Testis (tissue), 3 donors: Measurements from ENCODE around the gene ARHGEF40. TPM values are rescaled to one million over a fixed set of nuclear protein-coding genes. Genes with fewer than 3 reads are reported as not detected.

Source experiments
- DNase-seq: peaks from one replicate; pipeline ENCODE4 v3.0.0-alpha.2; 2019
- H3K27ac ChIP-seq, 2 donors: fragments of 200-600 bp; sonication (generic); one replicate each; pipeline ENCODE4 v1.5.1; 2019
- H3K27me3 ChIP-seq: fragments of 200-600 bp; sonication (generic); one replicate; pipeline ENCODE4 v1.5.1; 2019
- H3K36me3 ChIP-seq: fragments of 200-600 bp; sonication (generic); one replicate; pipeline ENCODE4 v1.5.1; 2017; ENCODE audit warnings: low read depth; ENCODE audit errors: missing control alignments
- H3K4me1 ChIP-seq: fragments of 200-600 bp; sonication (generic); one replicate; pipeline ENCODE4 v1.5.1; 2019
- H3K4me3 ChIP-seq, 2 donors: fragments of 200-600 bp; sonication (generic); one replicate each; pipeline ENCODE4 v1.5.1; 2017 to 2019
- H3K9me3 ChIP-seq: fragments of 200-600 bp; sonication (generic); one replicate; pipeline ENCODE4 v1.5.1; 2017
- POLR2A ChIP-seq: fragments of 450-650 bp; IDR thresholded peaks from one replicate; pipeline ENCODE4 v1.6.1; 2017; ENCODE audit warnings: antibody characterized with exemption, mild to moderate bottlenecking, moderate library complexity
- WGBS, 2 donors: methylation state at CpG; one replicate each; pipeline ENCODE4 v1.1.5; 2018; 5-methylcytosine and 5-hydroxymethylcytosine counted together
- intact Hi-C: fragments of 100-400 bp; cut with DNase I; formaldehyde crosslinking; loops from one replicate; pipeline ENCODE4 v1.15.1; 2023; ENCODE audit warnings: low total_unique reads
- polyA plus RNA-seq: library from polyadenylated mRNA; stranded (reverse); fragments of 350-450 nt; fragmentation: Illumina TruSeq; extraction: RNeasy Lipid Tissue Mini Kit (QIAGEN cat#74804); gene quantifications from one replicate; pipeline ENCODE4 v1.2.3, GENCODE V29; 2014; ENCODE audit warnings: low read depth, low replicate concordance; ENCODE audit not compliant: insufficient read depth
- total RNA-seq, 2 donors: library from RNA; depleted of rRNA; stranded (reverse); fragments of >200 nt; gene quantifications; one replicate each; pipeline ENCODE4 v1.2.3, GENCODE V29; 2016
- TF ChIP-seq, protein P1 (sequence below), 3 experiments: fragments of 450-650 bp in 2 of 3; fragments of 200-600 bp in 1 of 3; sonication (generic) in 1 of 3; IDR thresholded peaks; one replicate each; pipeline ENCODE4 v1.5.1; 2016 to 2019; ENCODE audit warnings: antibody characterized with exemption in 3 of 3, mild to moderate bottlenecking in 2 of 3, moderate library complexity in 1 of 3

ARHGEF40 gene
- total and polyA plus RNA-seq, 3 donors from 2014 or later: 22.0 to 36.9 (median 30.5) TPM

DNA sequence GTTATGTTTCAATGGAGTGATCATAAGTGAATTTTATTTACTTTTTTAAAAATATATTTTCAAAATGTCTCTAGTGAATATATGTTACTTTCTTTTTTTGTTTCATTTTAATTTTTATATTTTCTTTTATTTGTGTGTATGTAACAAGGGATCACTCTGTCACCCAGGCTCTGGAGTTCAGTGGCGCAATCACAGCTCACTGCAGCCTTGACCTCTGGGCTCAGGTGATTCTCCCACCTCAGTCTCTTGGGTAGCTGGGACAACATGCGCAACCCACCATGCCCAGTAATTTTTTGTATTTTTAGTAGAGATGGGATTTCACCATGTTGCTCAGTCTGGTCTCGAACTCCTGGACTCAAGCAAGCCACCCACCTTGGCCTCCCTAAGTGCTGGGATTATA, 48.8 kb downstream of the ARHGEF40 start:
- Histone ChIP-seq H3K9me3 (no peaks in the 10 kb centered on the region), H3K36me3 (no peaks in the 10 kb centered on the region), H3K27ac (no peak overlapping the region), H3K4me3 (no peak overlapping the region), H3K4me1 (no peaks in the 10 kb centered on the region), H3K27me3 (no peaks in the 10 kb centered on the region)
- WGBS, 2 donors: 94 to 96% methylated on average over 3 of the region's 3 CpGs
- DNase-seq: no peak
- intact Hi-C loops: no loop called here
- TF ChIP-seq POLR2A: no peak

DNA sequence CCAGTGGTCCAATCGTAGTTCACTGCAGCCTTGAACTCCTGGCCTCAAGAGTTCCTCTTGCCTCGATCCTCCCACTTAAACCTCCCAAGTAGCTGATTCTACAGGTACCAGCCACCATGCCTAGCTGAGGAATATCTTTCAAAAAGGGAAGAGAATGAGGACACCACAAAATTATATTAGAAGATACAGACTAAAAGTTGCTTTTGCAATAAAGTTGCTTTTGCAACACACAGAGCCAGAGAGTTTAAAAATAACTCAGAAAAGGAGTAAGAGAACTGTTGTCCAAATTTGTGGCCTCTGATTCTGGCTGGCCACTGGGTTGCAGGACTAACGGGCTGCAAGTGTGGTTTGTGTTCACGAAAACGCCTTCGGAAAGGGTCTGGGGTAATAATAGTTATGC, 50.6 kb downstream of the ARHGEF40 start:
- no peaks in the 10 kb centered on the region for H3K9me3 ChIP-seq
- WGBS, 2 donors: 50 to 59% methylated on average over 6 of the region's 6 CpGs
- DNase-seq: no peak
- no peak for TF ChIP-seq POLR2A
- TF ChIP-seq, protein P1, sequence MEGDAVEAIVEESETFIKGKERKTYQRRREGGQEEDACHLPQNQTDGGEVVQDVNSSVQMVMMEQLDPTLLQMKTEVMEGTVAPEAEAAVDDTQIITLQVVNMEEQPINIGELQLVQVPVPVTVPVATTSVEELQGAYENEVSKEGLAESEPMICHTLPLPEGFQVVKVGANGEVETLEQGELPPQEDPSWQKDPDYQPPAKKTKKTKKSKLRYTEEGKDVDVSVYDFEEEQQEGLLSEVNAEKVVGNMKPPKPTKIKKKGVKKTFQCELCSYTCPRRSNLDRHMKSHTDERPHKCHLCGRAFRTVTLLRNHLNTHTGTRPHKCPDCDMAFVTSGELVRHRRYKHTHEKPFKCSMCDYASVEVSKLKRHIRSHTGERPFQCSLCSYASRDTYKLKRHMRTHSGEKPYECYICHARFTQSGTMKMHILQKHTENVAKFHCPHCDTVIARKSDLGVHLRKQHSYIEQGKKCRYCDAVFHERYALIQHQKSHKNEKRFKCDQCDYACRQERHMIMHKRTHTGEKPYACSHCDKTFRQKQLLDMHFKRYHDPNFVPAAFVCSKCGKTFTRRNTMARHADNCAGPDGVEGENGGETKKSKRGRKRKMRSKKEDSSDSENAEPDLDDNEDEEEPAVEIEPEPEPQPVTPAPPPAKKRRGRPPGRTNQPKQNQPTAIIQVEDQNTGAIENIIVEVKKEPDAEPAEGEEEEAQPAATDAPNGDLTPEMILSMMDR (IDR thresholded peaks at IDR 0.05): no peak
- H3K36me3 ChIP-seq: no peaks in the 10 kb centered on the region
- intact Hi-C loops: no loop called here
- no peak overlapping the region for H3K27ac ChIP-seq
- H3K4me1 ChIP-seq: no peaks in the 10 kb centered on the region
- no peaks in the 10 kb centered on the region for H3K27me3 ChIP-seq
- H3K4me3 ChIP-seq: no peak overlapping the region

DNA sequence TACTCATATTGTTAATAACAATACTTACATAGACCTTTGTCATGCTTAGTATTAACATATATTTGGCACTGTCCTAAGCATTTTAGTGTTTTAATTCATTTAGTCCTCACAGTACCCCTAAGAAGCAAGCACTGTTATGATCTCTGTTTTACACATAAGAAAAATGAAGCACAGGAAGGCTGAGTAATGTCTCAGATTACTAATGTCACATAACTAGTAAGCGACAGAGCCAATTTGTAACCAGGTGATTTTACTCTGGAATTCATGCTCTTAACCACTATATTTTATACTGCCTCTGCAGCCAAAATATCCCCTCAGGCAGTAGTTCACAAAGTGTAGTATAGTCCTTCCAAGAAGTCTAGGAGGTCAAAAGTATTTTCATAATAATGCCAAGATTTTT, 51.0 kb downstream of the ARHGEF40 start:
- H3K36me3 ChIP-seq: no peaks in the 10 kb centered on the region
- DNase-seq: no peak
- no peak overlapping the region for H3K4me3 ChIP-seq
- intact Hi-C loops: no loop called here
- no peak overlapping the region for H3K27ac ChIP-seq
- 87 to 88% methylated on average over 1 of the region's 1 CpG for WGBS, 2 donors
- H3K27me3 ChIP-seq: no peaks in the 10 kb centered on the region
- no peak for TF ChIP-seq POLR2A
- TF ChIP-seq, protein P1 (IDR thresholded peaks at IDR 0.05): no peak
- no peaks in the 10 kb centered on the region for H3K4me1 ChIP-seq
- H3K9me3 ChIP-seq: no peaks in the 10 kb centered on the region

DNA sequence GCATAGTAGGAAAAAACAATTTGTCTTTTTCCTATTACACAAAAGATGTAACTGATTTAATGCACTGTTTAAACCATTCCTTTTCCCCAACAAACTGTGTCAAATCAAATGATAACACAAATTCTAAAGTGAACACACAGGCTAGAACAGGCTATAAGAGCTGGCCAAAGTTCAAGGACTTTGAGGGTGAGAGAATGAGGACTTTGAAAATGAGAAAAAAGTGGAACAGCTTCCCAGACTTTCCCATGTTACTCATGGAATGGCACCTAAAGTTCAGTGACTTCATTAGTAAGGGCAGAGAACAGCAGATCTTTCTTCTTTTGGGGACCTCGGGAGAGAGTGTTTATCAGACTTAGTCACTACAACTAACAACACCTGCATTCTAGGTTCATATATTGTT, 53.3 kb downstream of the ARHGEF40 start:
- no peak for TF ChIP-seq POLR2A
- TF ChIP-seq, protein P1 (IDR thresholded peaks at IDR 0.05): no peak
- no peak overlapping the region for H3K27ac ChIP-seq
- H3K27me3 ChIP-seq: no peaks in the 10 kb centered on the region
- no peaks in the 10 kb centered on the region for H3K9me3 ChIP-seq
- H3K36me3 ChIP-seq: no peaks in the 10 kb centered on the region
- no peak overlapping the region for H3K4me3 ChIP-seq
- intact Hi-C loops: no loop called here
- no peaks in the 10 kb centered on the region for H3K4me1 ChIP-seq
- WGBS, 2 donors: 56 to 85% methylated on average over 1 of the region's 1 CpG
- DNase-seq: no peak

DNA sequence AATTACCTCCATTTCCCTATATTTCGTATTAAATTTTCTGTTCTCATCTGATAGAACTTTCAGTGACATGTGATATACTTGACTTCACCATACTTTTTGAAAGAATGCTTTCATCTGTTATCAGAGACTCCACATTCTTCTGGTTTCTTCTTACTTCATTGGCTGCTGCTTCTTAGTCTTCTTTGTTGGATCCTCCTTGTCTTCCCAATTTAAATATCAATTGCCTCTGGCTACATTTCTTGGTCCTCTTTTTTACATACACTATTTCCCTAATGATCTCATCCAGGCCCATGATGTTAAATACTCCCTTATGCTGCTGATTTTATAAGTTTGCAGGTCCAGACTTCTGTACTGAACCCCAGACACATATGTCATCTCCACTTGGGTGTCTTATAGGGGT, 63.8 kb downstream of the ARHGEF40 start:
- no peaks in the 10 kb centered on the region for H3K36me3 ChIP-seq
- no peaks in the 10 kb centered on the region for H3K9me3 ChIP-seq
- TF ChIP-seq, protein P1 (IDR thresholded peaks at IDR 0.05): no peak
- TF ChIP-seq POLR2A: no peak
- WGBS, 2 donors: 60 to 79% methylated on average over 1 of the region's 1 CpG
- no peak overlapping the region for H3K4me3 ChIP-seq
- DNase-seq: no peak
- peak overlapping the region; percentile 37 to 59 for H3K27ac ChIP-seq
- no peaks in the 10 kb centered on the region for H3K4me1 ChIP-seq
- intact Hi-C loops: no loop called here
- no peaks in the 10 kb centered on the region for H3K27me3 ChIP-seq
